ENCODE results near the gene OR13H1.
A peak's percentile ranks its signal among the peaks of the same experiment; 100 is the strongest.
"Not testable (repeated sequence)": the region's sequence is repeated elsewhere in the genome, so short reads cannot be mapped to it uniquely, and the experiment has no call there.

OR13H1 gene, protein sequence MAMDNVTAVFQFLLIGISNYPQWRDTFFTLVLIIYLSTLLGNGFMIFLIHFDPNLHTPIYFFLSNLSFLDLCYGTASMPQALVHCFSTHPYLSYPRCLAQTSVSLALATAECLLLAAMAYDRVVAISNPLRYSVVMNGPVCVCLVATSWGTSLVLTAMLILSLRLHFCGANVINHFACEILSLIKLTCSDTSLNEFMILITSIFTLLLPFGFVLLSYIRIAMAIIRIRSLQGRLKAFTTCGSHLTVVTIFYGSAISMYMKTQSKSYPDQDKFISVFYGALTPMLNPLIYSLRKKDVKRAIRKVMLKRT

DNA sequence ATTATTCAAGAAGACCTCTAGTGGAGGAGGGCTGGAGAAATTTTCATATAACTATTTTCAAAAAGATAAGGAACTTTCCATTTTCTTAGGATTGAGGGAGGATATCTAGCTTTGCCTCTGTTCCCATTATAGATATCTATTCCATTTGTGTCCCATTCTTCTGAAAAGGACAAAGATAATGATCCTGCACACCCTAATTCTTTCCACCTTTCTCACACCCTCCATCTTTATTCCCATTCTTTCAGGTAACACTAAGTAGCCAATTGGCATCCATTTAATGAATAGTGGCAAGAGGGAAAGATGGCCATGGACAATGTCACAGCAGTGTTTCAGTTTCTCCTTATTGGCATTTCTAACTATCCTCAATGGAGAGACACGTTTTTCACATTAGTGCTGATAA lies at the start of gene OR13H1:
TSS of gene OR13H1 (plus strand) at position 301 of the 400 bp plus-strand sequence. CDS start at position 301, 0 bp downstream.
- DNase-seq = no peak

DNA sequence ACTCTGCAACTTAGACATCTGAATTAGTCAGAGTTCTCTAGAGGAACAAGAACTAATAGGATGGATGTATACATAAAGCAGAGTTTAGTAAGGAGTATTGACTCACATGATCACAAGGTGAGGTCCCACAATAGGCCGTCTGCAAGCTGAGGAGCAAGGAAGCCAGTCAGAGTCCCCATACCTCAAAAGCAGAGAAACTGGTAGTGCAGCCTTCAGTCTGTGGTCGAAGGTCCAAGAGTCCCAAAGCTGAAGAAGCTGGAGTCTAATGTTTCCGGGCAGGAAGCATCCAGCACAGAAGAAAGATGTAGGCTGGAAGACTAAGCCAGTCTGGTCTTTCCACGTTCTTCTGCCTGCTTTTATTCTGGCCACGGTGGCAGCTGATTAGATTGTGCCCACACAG lies 42.3 kb upstream of the OR13H1 start:
- not testable (repeated sequence) for DNase-seq

DNA sequence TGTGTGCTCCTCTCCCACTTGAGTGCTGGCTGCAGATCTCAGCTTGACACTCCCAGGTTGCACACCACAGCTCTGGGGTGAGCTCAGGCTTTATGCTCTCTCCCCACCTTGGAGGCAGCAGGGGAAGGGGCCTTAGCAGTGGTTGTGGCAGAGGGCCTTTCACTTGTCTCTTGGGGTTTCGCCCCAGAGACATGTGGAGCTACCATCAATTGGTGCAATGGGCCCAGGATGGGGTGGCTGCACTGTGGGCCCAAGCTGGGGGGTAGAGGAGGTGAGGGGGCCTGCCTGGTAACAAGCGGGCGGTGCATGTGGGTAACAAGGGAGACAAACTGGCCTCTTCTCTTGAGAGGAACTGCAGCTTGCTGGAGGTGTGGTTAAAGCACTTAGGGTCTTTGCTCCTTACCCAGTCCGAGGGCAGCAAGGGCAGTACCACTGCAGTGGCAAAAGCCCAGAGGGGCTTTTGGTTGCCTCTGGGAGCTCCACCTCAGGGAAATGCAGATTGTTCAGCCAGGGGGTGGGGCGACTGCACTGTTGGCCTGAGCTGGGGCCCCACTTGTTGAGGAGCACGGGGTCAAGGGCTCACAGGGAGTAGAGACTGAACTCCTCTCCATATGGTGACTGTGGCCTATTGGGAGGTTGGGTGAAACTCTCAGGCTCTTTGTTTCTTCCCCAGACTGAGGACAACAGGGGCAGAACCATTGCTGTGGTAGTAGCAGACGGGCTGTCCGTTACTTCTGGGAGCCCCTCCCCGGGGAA lies 30.5 kb upstream of the OR13H1 start:
- DNase-seq = no peak

DNA sequence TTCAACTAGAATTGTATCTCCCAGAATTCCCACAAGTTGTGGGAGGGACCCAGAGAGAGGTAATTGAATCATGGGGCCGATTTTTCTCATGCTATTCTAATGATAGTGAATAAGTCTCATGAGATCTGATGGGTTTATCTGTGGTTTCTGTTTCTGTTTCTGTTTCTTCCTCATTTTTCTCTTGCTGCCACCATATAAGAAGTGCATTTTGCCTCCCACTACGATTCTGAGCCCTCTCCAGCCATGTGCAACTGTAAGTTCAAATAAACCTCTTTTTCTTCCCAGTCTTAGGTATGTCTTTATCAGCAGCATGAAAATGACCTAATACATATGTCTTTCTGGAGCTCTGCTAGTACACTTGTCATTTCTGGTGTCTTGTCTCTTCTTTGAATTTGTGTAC lies 22.1 kb upstream of the OR13H1 start:
- no peak for DNase-seq

DNA sequence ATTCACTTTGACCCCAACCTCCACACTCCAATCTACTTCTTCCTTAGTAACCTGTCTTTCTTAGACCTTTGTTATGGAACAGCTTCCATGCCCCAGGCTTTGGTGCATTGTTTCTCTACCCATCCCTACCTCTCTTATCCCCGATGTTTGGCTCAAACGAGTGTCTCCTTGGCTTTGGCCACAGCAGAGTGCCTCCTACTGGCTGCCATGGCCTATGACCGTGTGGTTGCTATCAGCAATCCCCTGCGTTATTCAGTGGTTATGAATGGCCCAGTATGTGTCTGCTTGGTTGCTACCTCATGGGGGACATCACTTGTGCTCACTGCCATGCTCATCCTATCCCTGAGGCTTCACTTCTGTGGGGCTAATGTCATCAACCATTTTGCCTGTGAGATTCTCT lies 344 bp downstream of the OR13H1 start:
- DNase-seq = no peak

DNA sequence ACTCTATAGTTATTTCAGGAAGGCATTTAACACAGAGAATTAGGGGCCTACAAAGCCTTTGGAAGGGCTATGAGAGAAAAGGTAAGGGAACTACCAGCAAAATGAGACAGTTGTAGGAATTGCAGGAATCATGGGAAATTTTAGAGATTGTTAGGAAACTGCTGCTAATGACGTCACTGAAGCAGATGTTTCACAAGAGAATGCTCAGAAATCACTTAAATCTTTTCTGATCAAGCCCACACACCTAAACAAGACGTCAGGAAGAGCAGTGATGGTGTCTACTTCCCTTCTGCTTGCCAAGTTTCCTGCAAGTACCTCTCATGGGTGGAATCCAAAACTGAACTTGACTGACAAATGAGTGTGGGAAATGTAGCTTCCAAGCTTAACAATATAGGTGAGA lies 5.1 kb downstream of the OR13H1 start:
- DNase-seq = no peak

DNA sequence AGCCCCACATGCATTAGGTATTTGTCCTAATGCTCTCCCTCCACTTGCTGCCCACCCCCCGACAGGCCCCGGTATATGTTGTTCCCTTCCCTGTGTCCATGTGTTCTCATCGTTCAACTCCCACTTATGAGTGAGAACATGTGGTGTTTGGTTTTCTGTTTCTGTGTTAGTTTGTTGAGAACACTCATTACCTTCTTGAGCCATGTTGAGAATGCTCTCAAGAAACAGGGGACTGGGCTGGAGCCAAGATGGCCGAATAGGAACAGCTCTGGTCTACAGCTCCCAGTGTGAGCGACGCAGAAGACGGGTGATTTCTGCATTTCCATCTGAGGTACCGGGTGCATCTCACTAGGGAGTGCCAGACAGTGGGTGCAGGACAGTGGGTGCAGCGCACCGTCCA lies 8.6 kb downstream of the OR13H1 start:
- not testable (repeated sequence) for DNase-seq

DNA sequence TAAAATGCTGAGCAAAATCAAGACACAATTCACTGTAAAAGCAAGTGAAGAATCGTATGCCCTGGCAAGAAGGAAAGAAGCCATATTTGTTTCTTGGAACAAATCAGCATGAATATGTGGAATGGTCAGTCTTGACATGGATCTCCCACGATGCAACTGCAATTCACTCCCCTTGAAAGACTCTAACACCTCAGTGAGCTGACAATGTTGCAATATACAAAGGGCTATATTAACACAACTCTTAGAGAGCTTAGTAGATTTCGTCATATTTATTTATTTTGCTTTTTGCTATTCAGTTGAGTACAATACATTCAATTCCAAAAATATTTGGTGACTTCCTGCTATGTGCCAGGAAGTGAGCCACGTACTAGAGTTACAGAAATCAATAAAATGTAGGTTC lies 14.7 kb downstream of the OR13H1 start:
- DNase-seq = no peak

DNA sequence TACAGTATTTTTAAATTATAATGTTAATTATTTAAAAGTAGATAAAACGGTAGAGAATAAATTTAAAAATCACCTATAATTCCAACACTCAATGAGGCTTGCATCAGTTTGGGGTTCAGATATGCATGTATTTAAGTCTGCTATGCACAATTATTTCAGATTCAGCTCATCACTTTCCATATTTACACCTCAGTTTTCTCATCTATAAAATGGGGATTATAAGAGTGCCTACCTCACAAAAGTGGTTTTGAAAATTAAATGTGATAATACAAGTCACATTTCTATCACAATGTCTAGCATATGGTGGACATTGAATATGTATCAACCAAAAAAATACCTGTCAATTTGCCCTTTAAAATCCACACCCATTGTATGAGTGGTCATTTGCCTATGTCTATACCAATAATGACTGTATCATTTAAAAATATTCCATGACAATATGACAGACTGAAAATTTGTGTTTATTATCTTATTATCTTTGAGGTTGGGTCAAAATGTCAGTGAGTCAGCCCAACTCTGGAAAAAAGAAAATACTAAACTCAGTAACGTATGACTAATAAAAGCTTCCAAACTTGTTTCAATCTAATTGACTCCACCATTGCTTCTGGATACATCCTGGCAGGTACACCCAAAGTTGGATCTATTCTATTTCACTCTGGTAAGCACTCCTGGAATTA lies 20.8 kb downstream of the OR13H1 start:
- no peak for DNase-seq

DNA sequence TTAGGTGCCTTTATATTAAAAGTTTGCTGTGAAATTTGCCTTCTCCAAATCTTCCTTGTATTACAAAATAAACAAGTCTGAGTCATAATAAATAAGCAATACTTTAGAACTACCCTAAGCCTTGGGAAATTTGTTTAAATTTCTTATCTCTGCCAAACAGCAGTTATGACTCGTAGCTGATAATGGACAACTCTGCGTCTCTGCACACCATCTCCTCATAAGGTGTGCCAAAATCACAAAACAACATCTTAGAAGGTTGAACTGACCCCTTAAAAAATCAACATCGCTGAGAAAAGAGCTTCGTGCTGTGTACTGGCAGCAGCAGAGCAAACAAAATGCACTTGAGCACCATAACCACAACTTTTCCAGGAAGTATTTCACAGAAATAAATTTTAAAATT lies 22.0 kb downstream of the OR13H1 start:
- DNase-seq = peak; percentile 3

DNA sequence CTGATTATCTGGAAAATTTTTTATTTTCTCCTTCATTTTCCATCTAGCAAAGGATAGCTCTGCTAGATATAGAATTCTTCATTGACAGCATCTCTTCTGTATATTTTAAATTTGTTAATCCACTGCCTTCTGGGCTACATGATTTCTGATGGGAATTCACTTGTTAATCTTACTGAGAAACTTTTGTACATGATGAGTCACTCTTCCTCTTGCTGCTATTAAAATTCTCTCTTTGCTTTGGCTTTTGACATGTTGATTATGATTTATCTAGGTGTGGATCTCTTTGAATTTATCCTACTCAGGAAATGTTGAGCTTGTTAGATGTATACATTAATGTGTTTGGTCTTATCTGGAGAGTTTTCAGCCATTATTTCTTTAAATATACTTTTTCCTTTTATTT lies 27.5 kb downstream of the OR13H1 start:
- DNase-seq = no peak

DNA sequence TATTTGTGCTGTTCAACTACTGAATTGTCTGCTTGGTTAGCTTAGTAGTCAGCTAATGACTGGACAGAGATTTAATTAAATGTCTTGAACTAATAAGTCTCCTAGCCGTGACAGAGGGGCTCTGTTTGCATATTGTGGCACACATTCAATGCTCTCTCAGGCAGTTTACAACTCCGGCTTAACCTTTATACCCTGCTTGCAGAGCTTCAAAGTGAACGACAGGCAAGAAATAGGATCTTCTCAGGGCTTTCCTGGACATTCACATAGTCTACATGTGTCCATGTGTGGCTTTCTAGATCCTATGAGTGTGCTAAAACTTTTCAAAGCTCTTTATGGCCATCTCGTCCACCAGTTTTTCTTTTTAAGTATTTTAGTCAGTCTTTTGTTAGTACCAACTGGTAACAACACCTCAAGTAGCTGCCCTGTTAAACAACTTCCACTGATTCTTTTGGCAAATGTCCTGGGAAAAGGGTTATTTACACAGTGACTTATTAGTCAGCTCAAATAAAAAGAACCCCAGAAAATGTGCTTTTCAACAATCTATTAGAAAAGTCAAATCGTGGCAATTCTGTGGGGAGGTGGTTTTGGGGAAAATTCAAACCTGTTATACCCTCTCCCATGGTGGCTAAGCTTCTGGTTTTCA lies 28.6 kb downstream of the OR13H1 start:
- DNase-seq = no peak

DNA sequence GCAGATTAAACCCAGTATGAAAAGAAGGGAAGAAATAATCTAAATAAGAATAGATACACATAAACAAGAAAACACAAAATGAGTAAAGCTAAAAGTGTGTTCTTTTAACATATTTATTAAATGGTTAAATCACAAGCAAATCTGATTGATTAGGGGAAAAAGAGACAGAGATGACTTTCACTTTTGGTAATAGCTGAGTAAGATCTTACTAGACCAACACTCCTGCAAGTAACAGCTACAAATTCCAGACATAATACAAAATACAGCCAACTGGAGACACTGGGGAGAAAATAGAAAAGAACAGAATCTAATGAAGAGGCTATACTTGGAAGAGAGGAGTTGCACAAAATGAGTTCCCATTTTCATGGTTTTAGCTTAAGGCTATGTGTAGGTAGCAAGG lies 33.5 kb downstream of the OR13H1 start:
- DNase-seq = no peak

DNA sequence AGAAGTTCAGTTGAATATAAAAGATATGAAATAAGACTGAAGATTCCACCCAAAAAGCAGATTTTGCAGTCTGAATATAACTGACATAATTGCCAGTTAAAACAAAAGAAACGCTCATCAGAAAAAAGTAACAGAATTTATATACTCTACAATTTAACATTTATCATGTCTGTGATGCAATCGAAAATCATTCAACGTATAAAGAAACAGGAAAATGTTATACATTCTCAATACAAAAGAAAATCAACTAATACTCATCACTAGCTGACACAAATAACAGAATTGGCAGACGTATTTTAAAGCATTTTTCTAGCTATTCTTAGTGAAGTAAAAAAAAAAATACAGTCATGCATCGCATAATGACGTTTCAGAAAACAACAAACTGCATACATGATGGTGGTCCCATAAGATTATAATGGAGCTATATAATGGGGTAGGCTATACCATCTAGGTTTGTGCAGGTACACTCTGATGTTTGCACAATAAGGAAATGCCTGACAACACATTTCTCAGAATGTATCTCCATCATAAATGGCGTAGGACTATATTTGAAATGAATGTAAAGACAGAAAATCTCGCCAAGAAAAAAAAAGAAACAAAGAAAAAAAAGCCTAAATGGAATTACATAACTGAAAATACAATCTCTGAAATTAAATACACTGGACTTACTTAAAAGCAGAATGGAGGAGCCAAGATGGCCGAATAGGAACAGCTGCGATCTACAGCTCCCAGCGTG lies 34.3 kb downstream of the OR13H1 start:
- DNase-seq = no peak

DNA sequence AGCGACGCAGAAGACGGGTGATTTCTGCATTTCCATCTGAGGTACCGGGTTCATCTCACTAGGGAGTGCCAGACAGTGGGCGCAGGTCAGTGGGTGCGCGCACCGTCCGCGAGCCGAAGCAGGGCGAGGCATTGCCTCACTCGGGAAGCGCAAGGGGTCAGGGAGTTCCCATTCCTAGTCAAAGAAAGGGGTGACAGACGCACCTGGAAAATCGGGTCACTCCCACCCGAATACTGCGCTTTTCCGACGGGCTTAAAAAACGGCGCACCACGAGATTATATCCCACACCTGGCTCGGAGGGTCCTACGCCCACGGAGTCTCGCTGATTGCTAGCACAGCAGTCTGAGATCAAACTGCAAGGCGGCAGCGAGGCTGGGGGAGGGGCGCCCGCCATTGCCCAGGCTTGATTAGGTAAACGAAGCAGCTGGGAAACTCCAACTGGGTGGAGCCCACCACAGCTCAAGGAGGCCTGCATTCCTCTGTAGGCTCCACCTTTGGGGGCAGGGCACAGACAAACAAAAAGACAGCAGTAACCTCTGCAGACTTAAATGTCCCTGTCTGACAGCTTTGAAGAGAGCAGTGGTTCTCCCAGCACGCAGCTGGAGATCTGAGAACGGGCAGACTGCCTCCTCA lies 35.0 kb downstream of the OR13H1 start:
- not testable (repeated sequence) for DNase-seq

DNA sequence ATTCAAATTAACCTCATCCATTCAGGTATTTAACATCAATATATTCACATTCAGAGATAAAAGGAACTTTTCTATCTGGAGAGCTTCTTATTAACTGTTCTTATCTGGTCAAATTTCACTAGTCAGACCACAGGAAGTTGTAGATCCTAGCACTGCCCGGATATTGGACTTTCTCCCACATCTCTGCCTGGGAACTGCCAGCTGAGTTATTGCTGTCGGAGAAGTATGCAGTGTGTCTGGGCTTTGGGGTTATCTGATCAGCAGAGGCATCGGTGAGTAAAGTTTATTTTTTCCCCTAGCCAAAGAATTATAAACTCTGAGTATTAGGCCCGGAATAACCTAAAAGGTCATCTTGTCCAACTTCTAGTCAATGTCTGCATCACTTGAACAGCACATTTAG lies 45.1 kb downstream of the OR13H1 start:
- no peak for DNase-seq
